Measurements from ENCODE around the gene ZBTB20. TPM values are rescaled to one million over a fixed set of nuclear protein-coding genes. Genes with fewer than 3 reads are reported as not detected.

The ZBTB20 gene
- total RNA-seq, 2 donors from 2014 or later, result 111 to 189 TPM

DNA sequence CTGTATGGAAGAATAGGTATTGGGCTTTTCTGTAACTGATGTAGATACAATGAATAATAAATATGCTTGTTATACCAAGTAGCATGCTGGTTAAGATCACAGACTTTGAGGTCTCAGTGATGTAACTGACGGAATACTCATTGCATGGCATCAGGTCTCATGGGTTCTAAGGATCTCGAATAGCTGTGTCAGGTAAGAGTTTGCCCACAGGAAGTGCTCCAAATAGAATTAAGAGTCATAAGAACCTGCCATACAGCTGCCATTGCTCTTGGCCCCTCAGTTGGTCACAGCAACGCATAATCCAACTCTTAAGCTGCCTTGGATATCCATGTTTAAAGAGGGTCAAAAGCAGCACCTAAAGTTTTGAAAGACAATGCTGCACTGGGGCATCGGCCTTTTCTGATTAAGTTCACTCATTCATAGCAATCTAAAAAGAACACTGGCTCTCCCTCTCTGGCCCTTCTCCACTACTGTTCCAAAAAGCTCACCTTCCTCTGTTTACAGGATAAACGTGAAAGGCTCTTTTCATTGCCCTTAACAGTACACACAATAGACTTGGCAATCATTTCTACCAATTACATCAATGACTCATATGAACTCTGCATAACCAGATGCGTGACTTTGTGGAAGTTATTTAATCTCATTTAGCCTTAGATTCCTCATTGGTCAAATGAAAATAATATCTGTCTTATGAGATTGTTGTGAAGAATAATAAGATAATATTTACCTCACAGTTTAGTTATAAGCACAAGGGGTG, 74.6 kb downstream of the ZBTB20 start:
- 50% methylated on average over 6 of the region's 6 CpGs for WGBS

DNA sequence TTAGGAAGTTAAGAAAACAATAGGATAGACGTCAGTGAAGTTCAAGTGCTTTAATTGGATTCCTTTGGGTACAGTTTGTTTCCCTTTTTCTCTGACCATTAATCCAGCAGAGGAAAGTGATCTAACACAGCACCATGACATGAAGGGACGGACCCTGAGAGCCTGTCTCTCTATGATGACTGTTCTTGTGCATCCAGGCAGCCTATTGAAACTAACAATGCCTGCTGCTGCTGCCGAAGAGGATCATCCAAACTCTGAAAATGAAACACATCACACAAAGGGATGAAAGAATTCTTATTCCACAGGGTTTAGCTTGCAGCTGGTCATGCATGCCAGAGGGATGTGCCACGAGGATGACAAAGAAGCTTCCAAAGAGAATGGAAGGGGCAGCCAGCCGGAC, 75.5 kb downstream of the ZBTB20 start:
- no peaks in the 10 kb centered on the region for H3K4me1 ChIP-seq (replicated peaks)
- no peaks in the 10 kb centered on the region for H3K36me3 ChIP-seq
- intact Hi-C loops (cut with DNase I), result no loop called here
- peak overlapping the region in 1 of 2 donors; percentile 6 for H3K27ac ChIP-seq
- no peak overlapping the region for H3K4me3 ChIP-seq
- TF ChIP-seq POLR2A (IDR thresholded peaks at IDR 0.05), result no peak
- TF ChIP-seq POLR2AphosphoS5 (IDR thresholded peaks at IDR 0.05), result no peak
- TF ChIP-seq, protein P1, sequence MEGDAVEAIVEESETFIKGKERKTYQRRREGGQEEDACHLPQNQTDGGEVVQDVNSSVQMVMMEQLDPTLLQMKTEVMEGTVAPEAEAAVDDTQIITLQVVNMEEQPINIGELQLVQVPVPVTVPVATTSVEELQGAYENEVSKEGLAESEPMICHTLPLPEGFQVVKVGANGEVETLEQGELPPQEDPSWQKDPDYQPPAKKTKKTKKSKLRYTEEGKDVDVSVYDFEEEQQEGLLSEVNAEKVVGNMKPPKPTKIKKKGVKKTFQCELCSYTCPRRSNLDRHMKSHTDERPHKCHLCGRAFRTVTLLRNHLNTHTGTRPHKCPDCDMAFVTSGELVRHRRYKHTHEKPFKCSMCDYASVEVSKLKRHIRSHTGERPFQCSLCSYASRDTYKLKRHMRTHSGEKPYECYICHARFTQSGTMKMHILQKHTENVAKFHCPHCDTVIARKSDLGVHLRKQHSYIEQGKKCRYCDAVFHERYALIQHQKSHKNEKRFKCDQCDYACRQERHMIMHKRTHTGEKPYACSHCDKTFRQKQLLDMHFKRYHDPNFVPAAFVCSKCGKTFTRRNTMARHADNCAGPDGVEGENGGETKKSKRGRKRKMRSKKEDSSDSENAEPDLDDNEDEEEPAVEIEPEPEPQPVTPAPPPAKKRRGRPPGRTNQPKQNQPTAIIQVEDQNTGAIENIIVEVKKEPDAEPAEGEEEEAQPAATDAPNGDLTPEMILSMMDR (IDR thresholded peaks at IDR 0.05), result no peak
- WGBS, result 60% methylated on average over 5 of the region's 5 CpGs
- H3K27me3 ChIP-seq (replicated peaks; ENCODE audit: insufficient read depth), result no peaks in the 10 kb centered on the region
- no peak for DNase-seq (ENCODE audit: low spot score)
- H3K9me3 ChIP-seq, result no peaks in the 10 kb centered on the region

More for the DNA sequence above, 74.6 kb downstream of the ZBTB20 start:
- Histone ChIP-seq H3K9me3 (no peaks in the 10 kb centered on the region), H3K4me1 (replicated peaks) (no peaks in the 10 kb centered on the region), H3K27me3 (replicated peaks; ENCODE audit: insufficient read depth) (no peaks in the 10 kb centered on the region), H3K4me3 (no peak overlapping the region), H3K27ac (peak overlapping the region; percentile 26 to 42), H3K36me3 (no peaks in the 10 kb centered on the region)
- no peak for DNase-seq (ENCODE audit: low spot score)
- TF ChIP-seq POLR2AphosphoS5 (IDR thresholded peaks at IDR 0.05), result peak; percentile 69
- no peak for TF ChIP-seq POLR2A (IDR thresholded peaks at IDR 0.05)
- intact Hi-C loops (cut with DNase I), result no loop called here

DNA sequence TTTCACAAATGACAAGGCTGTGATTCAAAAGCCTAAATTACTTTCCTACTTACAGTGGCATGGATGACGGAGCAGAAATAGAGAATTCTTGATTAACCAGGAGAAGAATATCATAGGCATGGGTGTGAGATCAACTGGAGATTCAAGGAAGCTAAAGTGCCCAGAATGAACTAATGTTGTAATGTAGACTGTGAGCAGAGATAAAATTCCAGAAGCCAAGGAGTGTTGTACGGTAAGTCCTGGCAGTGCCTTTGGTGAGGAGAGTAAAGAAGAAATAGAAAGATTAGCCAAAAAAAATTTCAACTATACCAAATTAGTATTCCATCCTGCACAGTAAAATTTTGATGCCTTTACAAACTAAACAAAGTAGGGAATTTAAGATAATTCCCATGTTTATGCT, 75.9 kb downstream of the ZBTB20 start:
- Histone ChIP-seq H3K4me1 (replicated peaks) (no peaks in the 10 kb centered on the region), H3K4me3 (no peak overlapping the region), H3K27me3 (replicated peaks; ENCODE audit: insufficient read depth) (no peaks in the 10 kb centered on the region), H3K36me3 (no peaks in the 10 kb centered on the region), H3K9me3 (no peaks in the 10 kb centered on the region), H3K27ac (peak overlapping the region in 1 of 2 donors; percentile 6)
- TF ChIP-seq POLR2A (IDR thresholded peaks at IDR 0.05) (no peak), POLR2AphosphoS5 (IDR thresholded peaks at IDR 0.05) (no peak)
- TF ChIP-seq, protein P1 (IDR thresholded peaks at IDR 0.05), result no peak
- 67% methylated on average over 2 of the region's 2 CpGs for WGBS
- intact Hi-C loops (cut with DNase I), result no loop called here
- no peak for DNase-seq (ENCODE audit: low spot score)

DNA sequence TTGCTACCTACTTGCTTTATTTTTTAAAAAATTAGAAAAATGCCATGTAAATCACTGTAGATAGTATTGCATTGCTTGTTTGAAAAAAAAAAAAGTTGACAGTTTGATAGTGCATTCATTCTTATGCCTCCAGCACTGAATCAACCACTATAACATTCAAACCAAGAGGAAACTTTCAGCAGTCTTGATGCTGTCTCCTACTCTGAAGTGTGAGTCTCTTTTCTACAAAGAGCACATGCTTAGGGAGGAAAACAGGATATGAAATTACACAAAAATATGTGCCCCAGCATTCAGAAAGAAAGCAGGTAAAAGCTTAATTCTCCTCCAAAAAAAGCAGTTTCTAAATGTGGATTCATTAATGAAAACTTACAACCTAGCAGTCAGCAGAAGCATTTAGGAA, 78.3 kb downstream of the ZBTB20 start:
- intact Hi-C loops (cut with DNase I), result no loop called here
- no peaks in the 10 kb centered on the region for H3K27me3 ChIP-seq (replicated peaks; ENCODE audit: insufficient read depth)
- TF ChIP-seq POLR2A (IDR thresholded peaks at IDR 0.05) (no peak), POLR2AphosphoS5 (IDR thresholded peaks at IDR 0.05) (no peak)
- TF ChIP-seq, protein P1 (IDR thresholded peaks at IDR 0.05), result no peak
- no peaks in the 10 kb centered on the region for H3K4me1 ChIP-seq (replicated peaks)
- H3K4me3 ChIP-seq, result no peak overlapping the region
- H3K27ac ChIP-seq, result no peak overlapping the region
- H3K9me3 ChIP-seq, result no peaks in the 10 kb centered on the region
- no peaks in the 10 kb centered on the region for H3K36me3 ChIP-seq
- no peak for DNase-seq (ENCODE audit: low spot score)

DNA sequence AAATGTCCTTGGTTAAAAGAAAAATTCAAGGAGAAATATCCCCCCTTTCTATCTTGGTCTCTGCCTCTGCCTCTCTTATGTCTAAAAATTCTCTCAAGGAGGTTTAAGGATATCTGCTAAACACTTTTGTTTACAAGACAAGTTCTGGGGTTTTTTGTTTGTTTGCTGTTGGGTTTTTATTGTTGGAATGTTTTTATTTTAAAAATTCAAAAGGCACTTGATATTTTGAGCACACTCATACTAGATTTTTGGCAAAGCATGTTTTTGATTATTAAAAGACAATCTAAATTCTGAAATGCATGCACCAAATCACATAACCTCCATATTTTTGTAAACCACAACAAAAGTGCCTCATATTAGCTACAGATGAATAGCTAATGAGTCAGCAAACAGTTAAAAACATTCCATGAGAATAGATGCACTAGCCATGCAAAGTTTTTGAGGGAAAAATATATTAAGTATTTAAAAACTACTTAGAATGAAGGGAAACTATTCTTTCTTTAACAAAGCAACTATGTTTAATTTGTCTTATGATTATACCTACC, 84.6 kb downstream of the ZBTB20 start:
- Histone ChIP-seq H3K27ac (no peak overlapping the region), H3K9me3 (no peaks in the 10 kb centered on the region), H3K36me3 (no peaks in the 10 kb centered on the region), H3K27me3 (replicated peaks; ENCODE audit: insufficient read depth) (no peaks in the 10 kb centered on the region), H3K4me3 (no peak overlapping the region), H3K4me1 (replicated peaks) (no peaks in the 10 kb centered on the region)
- TF ChIP-seq, protein P1 (IDR thresholded peaks at IDR 0.05), result no peak
- TF ChIP-seq POLR2A (IDR thresholded peaks at IDR 0.05) (no peak), POLR2AphosphoS5 (IDR thresholded peaks at IDR 0.05) (no peak)
- no peak for DNase-seq (ENCODE audit: low spot score)
- intact Hi-C loops (cut with DNase I), result no loop called here
